PC-3 (cell line): ENCODE results near the gene IQSEC1. TPM values are rescaled to one million over a fixed set of nuclear protein-coding genes. Genes with fewer than 3 reads are reported as not detected.

ENCODE experiments used
- ATAC-seq: fragments of 200-7000 bp; cut with Tn5 transposase; 2 replicates; pipeline ENCODE4 v1.9.1; 2020; ENCODE audit warnings: mild to moderate bottlenecking, moderate library complexity
- BruUV-seq: library from RNA; stranded (reverse); fragments of 400-500 nt; replicated peaks from 2 replicates; lab custom pipeline; 2021; lab: Mats Ljungman, UMichigan
- CTCF ChIA-PET: fragments of 300-600 bp; sonication (Branson Sonifier 250); formaldehyde crosslinking; loops from one replicate; lab custom pipeline; 2022; ENCODE audit warnings: antibody characterized with exemption; lab: Charles Lee
- POLR2A ChIA-PET: fragments of 300-600 bp; sonication (Branson Sonifier 250); formaldehyde crosslinking; loops from one replicate; lab custom pipeline; 2022; ENCODE audit warnings: antibody characterized with exemption; ENCODE audit not compliant: unreplicated experiment; lab: Charles Lee
- DNase-seq: peaks from one replicate; pipeline ENCODE4 v3.0.0-alpha.2; 2015
- H2AFZ ChIP-seq: fragments of 300-600 bp; sonication (generic); 2 replicates; pipeline ENCODE4 v1.6.0; 2016; ENCODE audit warnings: antibody characterized with exemption, low read length
- H3F3A ChIP-seq: fragments of 300-600 bp; sonication (generic); one replicate; pipeline ENCODE4 v1.6.0; 2017; ENCODE audit warnings: antibody characterized with exemption, low read length, control low read depth, mild to moderate bottlenecking; ENCODE audit not compliant: unreplicated experiment
- H3K27ac ChIP-seq: fragments of 300-600 bp; sonication (generic); 2 replicates; pipeline ENCODE4 v1.5.1; 2016; ENCODE audit warnings: mild to moderate bottlenecking, low read length
- H3K27me3 ChIP-seq: fragments of 300-600 bp; sonication (generic); 2 replicates; pipeline ENCODE4 v1.6.1; 2016; ENCODE audit warnings: low read length, mixed read lengths
- H3K36me3 ChIP-seq: fragments of 300-600 bp; sonication (generic); 2 replicates; pipeline ENCODE4 v1.6.1; 2016; ENCODE audit warnings: low read depth, mixed run types, low read length, mixed read lengths
- H3K4me1 ChIP-seq: fragments of 300-600 bp; sonication (generic); 2 replicates; pipeline ENCODE4 v1.5.1; 2016; ENCODE audit warnings: low read length; ENCODE audit not compliant: insufficient read depth
- H3K4me2 ChIP-seq: fragments of 300-600 bp; sonication (generic); 2 replicates; pipeline ENCODE4 v1.6.0; 2016; ENCODE audit warnings: low read length
- H3K4me3 ChIP-seq: fragments of 300-600 bp; sonication (generic); 2 replicates; pipeline ENCODE4 v1.5.1; 2016; ENCODE audit warnings: mild to moderate bottlenecking, low read length, mixed read lengths
- H3K79me2 ChIP-seq: fragments of 300-600 bp; sonication (generic); 2 replicates; pipeline ENCODE4 v1.6.1; 2017; ENCODE audit warnings: low read length, mixed read lengths
- H3K9ac ChIP-seq: fragments of 300-600 bp; sonication (generic); 2 replicates; pipeline ENCODE4 v1.6.0; 2016; ENCODE audit warnings: mild to moderate bottlenecking, low read length
- H3K9me2 ChIP-seq: fragments of 300-600 bp; sonication (generic); replicated peaks from 2 replicates; pipeline ENCODE4 v1.6.1; 2016; ENCODE audit warnings: mixed run types, low read length, mixed read lengths
- H3K9me3 ChIP-seq: fragments of 300-600 bp; sonication (generic); 2 replicates; pipeline ENCODE4 v1.6.1; 2016; ENCODE audit warnings: low read length, mixed read lengths
- H4K20me1 ChIP-seq: fragments of 300-600 bp; sonication (generic); 2 replicates; pipeline ENCODE4 v1.6.1; 2016; ENCODE audit warnings: low read length, mixed read lengths
- CTCF ChIP-seq: fragments of 300-600 bp; sonication (generic); conservative IDR thresholded peaks from 2 replicates; pipeline ENCODE4 v1.5.1; 2017; ENCODE audit warnings: antibody characterized with exemption, low read depth, mild to moderate bottlenecking, low read length
- EZH2 ChIP-seq: fragments of 300-600 bp; sonication (generic); IDR thresholded peaks from one replicate; pipeline ENCODE4 v1.6.1; 2017; ENCODE audit warnings: antibody characterized with exemption, mild to moderate bottlenecking, low read length; ENCODE audit not compliant: unreplicated experiment
- EZH2phosphoT487 ChIP-seq: fragments of 300-600 bp; sonication (generic); IDR thresholded peaks from 2 replicates; pipeline ENCODE4 v1.6.1; 2018; ENCODE audit warnings: mild to moderate bottlenecking, antibody characterized with exemption, low read length, borderline replicate concordance
- intact Hi-C: fragments of 100-400 bp; cut with micrococcal nuclease; formaldehyde crosslinking; loops from 2 replicates; pipeline ENCODE4 v1.9.0; 2023
- total RNA-seq: library from RNA; depleted of rRNA; stranded (reverse); fragments of >200 nt; gene quantifications from 2 replicates; pipeline ENCODE4 v1.2.3, GENCODE V29; 2014

The IQSEC1 gene
- total RNA-seq, 1 experiment from 2014 or later, result 37.9 TPM

GRCh38 chr3:13046569-13047274 is 26.5 kb downstream of the IQSEC1 start:
- Histone ChIP-seq H4K20me1 (no peaks in the 10 kb centered on the region), H3K4me3 (no peak overlapping the region), H3F3A (no peaks in the 10 kb centered on the region), H3K27ac (no peak overlapping the region), H3K79me2 (no peaks in the 10 kb centered on the region), H3K9ac (no peak overlapping the region), H2AFZ (no peak overlapping the region), H3K9me3 (no peaks in the 10 kb centered on the region), H3K9me2 (no peaks in the 10 kb centered on the region), H3K4me2 (no peak overlapping the region), H3K4me1 (no peaks in the 10 kb centered on the region), H3K27me3 (no peaks in the 10 kb centered on the region), H3K36me3 (no peaks in the 10 kb centered on the region)
- POLR2A ChIA-PET, result no interaction called here
- ATAC-seq (no peak), DNase-seq (no peak)
- BruUV-seq, result TSS peak; percentile 11
- intact Hi-C loops, result no loop called here
- no peak for TF ChIP-seq EZH2
- no peak for TF ChIP-seq EZH2phosphoT487
- no peak for TF ChIP-seq CTCF
- CTCF ChIA-PET, result interaction anchor here (0.6 to 0.9 kb wide), 2 partner anchors 24 to 52 kb away, joined by 3 to 5 read pairs; no protein-coding TSS in a partner anchor

GRCh38 chr3:13045904-13046568 is 27.2 kb downstream of the IQSEC1 start:
- ATAC-seq (no peak), DNase-seq (no peak)
- H3K9ac ChIP-seq, result no peak overlapping the region
- no peaks in the 10 kb centered on the region for H3K9me3 ChIP-seq
- H3K36me3 ChIP-seq, result no peaks in the 10 kb centered on the region
- H4K20me1 ChIP-seq, result no peaks in the 10 kb centered on the region
- no peak overlapping the region for H2AFZ ChIP-seq
- TF ChIP-seq EZH2phosphoT487 (no peak), CTCF (no peak), EZH2 (no peak)
- H3K27me3 ChIP-seq, result no peaks in the 10 kb centered on the region
- intact Hi-C loops, result no loop called here
- CTCF ChIA-PET, result interaction anchor here (0.6 kb wide), 1 partner anchor 24 kb away, joined by 3 read pairs; no protein-coding TSS in a partner anchor
- POLR2A ChIA-PET, result no interaction called here
- H3F3A ChIP-seq, result no peaks in the 10 kb centered on the region
- H3K9me2 ChIP-seq, result no peaks in the 10 kb centered on the region
- no peak overlapping the region for H3K4me2 ChIP-seq
- no TSS peak for BruUV-seq
- no peak overlapping the region for H3K27ac ChIP-seq
- no peak overlapping the region for H3K4me3 ChIP-seq
- H3K79me2 ChIP-seq, result no peaks in the 10 kb centered on the region
- no peaks in the 10 kb centered on the region for H3K4me1 ChIP-seq
